Fibroblast of skin of right quadriceps (primary cell): ENCODE measurements around the gene TRIM22.
"Not testable (repeated sequence)": the region's sequence is repeated elsewhere in the genome, so short reads cannot be mapped to it uniquely, and the experiment has no call there.

Experiments used
- DNase-seq: peaks from one replicate; pipeline ENCODE4 v3.0.0-alpha.2; 2013

The TRIM22 gene

DNA sequence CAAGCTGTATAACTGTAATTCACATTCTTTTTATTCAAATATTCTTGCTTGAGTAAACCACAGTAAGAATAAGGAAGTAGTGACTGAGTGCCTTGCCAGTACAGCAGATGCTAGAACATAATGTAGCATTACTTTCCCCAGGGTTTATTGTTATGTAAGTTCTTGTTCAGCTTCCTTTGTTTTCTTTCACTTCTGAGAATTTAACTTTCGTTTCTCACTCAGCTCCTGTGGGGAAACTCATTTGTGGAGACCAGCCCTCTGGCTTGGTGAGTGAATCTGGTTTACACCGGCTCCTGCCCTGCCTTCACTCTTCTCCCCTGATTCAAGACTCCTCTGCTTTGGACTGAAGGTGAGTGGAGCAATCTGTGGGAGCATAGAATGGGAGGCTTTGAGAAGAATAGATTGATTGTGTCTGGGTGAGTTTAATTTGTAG, at the start of gene TRIM22:
TRIM22 (plus strand) TSS at position 240 of the 433 bp plus-strand sequence. CDS start 6,443 bp downstream, outside the sequence.
- peak; percentile 61 for DNase-seq

- DNase-seq: no peak
These were observed 49.6 kb upstream of the TRIM22 start for GRCh38 chr11:5639953-5640352.

DNA sequence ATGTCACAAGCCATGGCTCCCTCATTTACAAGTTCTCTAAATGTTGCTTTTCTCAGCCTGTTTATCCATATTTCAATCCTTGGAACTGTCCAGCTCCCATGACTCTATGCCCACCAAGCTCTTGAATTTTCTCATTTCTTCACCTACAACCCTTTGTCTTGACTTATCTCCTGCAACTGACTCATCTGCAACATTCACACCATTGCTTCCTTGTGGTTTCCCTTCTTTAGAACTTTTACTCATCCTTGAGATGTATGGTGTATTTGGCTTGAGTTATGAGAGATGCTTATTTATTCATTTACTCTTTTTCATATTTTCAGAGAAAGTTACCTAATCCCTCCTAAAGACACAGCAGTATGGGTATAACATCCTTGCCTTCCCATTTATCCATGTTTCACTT, 46.0 kb upstream of the TRIM22 start:
- no peak for DNase-seq

- no peak for DNase-seq
These were observed 43.5 kb upstream of the TRIM22 start for GRCh38 chr11:5646139-5646538.

DNA sequence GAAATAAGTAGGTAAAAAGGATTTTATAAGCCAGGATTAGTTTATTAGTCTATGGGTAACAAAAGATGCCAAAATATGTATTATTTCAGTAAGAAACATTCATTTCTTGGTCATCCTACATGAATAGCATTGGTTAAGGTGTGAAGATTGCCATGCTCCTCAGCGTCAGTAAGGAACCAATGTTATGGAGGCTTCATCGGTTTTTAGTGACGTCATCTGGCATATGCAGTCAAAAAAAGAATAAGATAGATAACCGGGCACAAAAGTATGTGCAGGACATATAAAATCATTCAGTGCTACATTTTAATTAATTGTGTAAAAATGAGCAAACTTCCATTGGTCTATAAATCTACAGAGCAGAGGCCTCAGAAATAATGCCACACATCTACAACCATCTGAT, 34.1 kb upstream of the TRIM22 start:
- no peak for DNase-seq

- DNase-seq: not testable (repeated sequence)
These were observed 32.6 kb upstream of the TRIM22 start for GRCh38 chr11:5656956-5657355.

DNA sequence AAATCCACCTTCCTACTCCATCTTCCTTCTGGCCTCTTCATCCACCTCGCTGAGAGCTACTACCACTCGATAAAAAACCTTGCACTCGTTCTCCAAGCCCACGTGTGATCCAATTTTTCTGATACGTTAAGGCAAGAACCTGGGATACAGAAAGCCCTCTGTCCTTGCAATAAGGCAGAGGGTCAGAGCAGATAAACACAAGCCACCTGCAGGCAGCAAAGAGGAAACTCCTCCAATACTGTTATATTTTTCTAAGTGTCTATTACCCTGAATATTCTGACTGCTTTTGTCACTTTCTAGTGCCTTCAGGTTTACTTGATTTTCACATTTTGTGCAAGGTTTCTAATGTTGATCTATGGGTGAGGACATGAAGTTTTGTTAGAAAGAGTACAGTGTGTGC, 31.3 kb upstream of the TRIM22 start:
- no peak for DNase-seq

DNA sequence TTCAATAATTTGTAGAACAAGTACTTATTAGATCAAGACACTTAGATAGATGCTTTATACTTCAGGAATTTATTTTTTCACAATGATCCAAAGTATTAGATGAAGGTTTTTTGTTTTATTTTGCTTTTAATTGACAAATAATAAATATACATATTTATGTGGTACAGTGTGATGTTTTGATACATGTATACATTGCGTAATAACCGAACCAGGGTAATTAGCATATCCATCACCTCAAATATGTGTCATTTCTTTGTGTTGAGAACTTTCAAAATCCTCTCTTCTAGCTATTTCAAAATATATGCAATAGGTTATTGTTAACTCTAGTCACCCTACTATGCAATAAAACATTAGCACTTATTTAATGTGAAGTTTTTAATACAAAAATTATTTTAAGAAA, 26.1 kb upstream of the TRIM22 start:
- DNase-seq: no peak

DNA sequence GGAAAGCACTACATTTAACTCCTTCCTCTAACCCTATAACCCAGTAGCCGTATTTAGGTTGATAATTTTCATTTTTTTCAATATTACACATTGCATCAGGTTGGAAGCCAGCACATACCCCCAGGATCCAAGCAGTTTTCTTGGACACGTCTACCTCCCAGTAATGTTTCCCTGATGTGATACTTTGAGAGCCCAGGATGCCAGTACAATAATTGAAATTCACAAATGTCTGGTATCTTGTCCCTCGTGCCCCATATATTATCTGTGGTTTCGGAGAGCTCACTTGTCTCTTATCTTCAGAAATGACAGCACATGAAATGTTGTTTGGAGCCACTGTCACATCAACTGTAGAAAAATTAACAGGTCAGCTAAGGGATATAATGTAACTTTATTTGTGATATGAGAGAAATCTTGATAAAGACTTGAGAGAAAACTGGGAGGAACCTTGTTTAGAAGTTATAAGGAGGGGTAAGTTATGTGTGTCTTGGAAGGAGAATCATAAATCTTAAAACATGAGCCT, 24.5 kb upstream of the TRIM22 start:
- no peak for DNase-seq

- DNase-seq: no peak
These were observed 23.7 kb upstream of the TRIM22 start for GRCh38 chr11:5665746-5666401.

- DNase-seq: peak; percentile 7
These were observed 23.2 kb upstream of the TRIM22 start for GRCh38 chr11:5666402-5666793.

- no peak for DNase-seq
These were observed 17.8 kb upstream of the TRIM22 start for GRCh38 chr11:5671831-5672230.

- DNase-seq: no peak
These were observed 15.2 kb upstream of the TRIM22 start for GRCh38 chr11:5674391-5674790.

GRCh38 chr11:5679811-5680210, 9.8 kb upstream of the TRIM22 start:
- no peak for DNase-seq

DNA sequence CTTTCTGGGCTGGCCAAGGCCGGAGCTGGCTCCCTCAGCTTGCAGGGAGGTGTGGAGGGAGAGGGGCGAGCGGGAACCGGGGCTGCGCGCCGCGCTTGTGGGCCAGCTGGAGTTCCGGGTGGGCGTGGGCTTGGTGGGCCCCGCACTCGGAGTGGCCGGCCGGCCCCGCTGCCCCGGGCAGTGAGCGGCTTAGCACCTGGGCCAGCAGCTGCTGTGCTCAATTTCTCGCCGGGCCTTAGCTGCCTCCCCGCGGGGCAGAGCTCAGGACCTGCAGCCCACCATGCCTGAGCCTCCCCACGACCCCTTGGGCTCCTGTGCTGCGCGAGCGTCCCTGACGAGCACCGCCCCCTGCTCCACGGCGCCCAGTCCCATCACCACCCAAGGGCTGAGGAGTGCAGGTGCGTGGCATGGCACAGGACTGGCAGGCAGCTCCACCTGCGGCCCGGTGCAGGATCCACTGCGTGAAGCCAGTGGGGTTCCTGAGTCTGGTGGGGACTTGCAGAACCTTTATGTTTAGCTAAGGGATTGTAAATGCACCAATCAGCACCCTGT, 6.6 kb upstream of the TRIM22 start:
- DNase-seq: not testable (repeated sequence)

DNA sequence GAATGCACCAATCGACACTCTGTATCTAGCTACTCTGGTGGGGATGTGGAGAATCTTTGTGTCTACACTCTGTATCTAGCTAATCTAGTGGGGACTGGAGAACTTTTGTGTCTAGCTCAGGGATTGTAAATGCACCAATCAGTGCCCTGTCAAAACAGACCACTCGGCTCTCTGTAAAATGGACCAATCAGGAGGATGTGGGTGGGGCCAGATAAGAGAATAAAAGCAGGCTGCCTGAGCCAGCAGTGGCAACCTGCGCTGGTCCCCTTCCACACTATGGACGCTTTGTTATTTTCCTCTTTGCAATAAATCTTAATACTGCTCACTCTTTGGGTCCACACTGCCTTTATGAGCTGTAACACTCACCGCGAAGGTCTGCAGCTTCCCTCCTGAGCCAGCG, 6.0 kb upstream of the TRIM22 start:
- DNase-seq: not testable (repeated sequence)

- DNase-seq: peak; percentile 4
These were observed 5.4 kb upstream of the TRIM22 start for GRCh38 chr11:5684036-5684645.

DNA sequence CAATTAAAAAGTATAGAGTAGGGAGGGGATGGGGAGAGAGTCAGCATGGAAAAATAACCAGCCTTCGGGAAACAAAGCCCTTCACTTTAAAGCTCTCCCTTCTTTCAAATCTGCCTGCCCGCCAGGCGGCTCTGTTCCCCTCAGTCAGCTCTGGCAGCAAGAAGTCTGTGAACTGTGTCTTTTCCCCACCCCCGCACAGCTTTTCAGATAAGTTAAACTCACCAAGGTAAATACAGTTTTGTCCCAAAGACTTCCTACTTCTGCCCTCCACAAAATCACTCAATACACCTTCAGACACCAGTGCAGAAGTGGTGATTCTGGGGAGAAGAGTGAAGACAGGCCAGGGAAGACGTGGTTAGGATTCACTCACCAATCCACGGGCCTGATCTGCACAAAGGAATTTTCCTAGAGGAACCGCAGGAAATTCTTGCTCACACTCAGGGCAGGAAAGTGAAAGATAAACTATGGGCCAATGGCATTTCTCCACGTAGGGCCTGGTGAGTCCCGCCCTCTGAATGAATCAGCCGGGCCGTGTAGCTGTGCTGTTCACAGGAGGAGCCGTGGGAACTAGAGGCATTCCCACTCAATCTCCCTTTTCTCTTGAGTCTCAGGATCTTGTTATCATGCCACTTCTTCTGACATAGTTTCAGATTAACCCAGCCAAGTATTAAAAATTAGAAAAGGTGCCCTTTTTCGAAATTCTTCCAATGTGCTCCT, 4.8 kb upstream of the TRIM22 start, which contains the start of gene TRIM5:
TRIM5 (minus strand) TSS at position 429 of the 717 bp plus-strand sequence. CDS start 4,897 bp downstream, outside the sequence.
- peak; percentile 97 for DNase-seq

DNA sequence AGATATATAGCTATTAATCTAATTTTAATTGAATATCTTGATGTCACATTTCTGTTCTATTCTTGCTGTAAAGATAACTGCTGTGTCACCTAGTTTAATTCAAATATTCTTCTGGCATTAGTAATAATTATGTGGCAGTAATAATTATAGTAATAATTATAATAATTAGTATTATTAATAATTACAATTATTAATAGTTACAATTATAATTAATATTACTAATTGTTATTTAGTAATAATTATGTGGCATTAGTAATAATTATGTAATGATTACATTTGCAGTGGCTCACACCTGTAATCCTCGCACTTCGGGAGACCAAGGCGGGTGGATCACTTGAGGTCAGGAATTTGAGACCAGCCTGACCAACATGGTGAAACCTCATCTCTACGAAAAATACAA, 3.2 kb upstream of the TRIM22 start:
- no peak for DNase-seq

- DNase-seq: no peak
These were observed 1.1 kb upstream of the TRIM22 start for GRCh38 chr11:5688482-5688881.

DNA sequence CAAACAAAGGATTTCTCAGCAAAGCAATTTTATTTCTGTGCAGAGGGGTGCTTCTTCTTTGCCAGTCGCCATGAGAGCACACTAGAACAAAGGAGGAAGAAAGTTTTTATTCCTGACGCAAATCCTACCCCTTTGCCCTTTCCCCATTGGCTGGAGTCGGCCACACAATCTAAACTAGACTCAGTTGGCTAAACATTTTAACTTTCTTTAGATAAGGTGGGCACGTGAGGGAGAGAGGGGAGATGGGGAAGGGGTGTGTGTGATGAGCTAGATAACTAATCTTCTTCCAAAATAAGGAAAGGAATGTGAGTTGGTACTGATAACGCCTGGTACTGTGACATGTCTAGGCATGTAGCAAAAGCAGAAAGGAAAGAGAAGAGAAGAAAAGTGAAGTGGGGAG, 626 bp downstream of the TRIM22 start:
- DNase-seq: no peak

- DNase-seq: no peak
These were observed 1.1 kb downstream of the TRIM22 start for GRCh38 chr11:5690736-5691135.

GRCh38 chr11:5691238-5691963, 1.8 kb downstream of the TRIM22 start:
- DNase-seq: not testable (repeated sequence)
